HG02938 (cell line): Measurements from ENCODE around the gene HSPB1.
"Not testable (repeated sequence)": the region's sequence is repeated elsewhere in the genome, so short reads cannot be mapped to it uniquely, and the experiment has no call there.

Source experiments
- ATAC-seq: cut with Tn5 transposase; IDR thresholded peaks from one replicate; pipeline ENCODE4 v1.9.1; 2021; ENCODE audit warnings: mild to moderate bottlenecking, moderate library complexity; ENCODE audit not compliant: unreplicated experiment

The HSPB1 gene

DNA sequence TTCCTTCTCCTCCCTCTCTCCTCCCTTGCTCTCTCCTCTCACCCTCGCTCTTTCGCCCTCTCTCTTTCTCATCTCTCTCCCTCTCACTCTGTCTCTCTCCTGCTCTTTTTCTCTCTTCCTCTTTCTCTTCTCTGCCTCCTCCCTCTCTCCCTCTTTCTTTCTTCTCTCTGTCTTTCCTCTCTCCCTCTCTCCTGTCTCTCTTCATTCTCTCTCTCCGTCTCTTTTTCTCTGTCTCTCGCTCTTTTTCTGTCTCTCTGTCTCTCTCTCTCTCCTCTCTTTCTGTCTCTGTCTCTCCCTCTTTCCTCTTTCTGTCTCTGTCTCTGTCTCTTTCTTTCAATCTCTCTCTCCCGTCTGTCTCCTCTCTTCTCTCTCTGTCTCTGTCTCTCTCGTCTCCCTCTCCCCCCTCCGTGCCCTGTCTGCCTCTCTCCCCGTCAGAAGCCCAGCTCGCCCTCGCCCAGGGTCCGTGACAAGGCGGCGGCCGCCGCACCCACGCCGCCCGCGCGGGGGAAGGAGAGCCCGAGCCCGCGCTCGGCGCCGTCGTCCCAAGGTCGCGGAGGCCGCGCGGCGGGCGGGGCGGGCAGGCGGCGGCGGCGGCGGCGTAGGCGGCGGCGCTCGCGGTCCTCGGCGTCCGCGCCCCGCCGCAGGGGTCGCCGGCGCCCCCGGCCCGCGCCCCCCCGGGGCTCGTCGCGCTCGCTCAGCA is 21.3 kb upstream of the HSPB1 start:
- no peak for ATAC-seq

DNA sequence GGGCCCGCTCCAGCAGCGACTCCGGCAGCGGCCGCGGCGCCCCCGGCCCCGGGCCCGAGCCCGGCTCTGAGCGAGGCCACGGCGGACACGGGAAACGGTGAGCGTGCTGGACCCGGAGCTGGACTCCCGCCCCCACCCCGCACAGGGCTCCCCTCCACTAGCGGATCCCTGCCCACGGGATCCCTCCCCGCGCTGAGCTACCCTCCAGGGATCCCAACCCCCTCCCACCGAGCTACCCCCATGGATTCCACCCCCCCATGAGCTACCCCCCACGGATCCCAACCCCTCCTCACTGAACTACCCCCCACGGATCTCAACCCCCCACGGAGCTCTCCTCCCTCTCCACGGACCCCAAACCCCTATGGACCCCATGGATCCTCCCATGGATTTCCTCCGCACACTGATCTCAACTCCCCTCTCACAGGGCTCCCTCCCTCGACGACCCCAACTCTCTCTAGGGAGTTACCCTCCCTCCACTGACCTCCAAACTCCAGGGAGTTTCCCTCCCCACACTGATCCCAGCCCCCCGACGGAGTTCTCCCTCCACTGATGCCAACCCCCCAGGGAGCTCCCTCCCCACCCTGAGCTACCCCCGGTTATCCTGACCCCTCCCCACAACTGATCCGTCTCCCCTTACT is 20.6 kb upstream of the HSPB1 start:
- ATAC-seq = no peak

DNA sequence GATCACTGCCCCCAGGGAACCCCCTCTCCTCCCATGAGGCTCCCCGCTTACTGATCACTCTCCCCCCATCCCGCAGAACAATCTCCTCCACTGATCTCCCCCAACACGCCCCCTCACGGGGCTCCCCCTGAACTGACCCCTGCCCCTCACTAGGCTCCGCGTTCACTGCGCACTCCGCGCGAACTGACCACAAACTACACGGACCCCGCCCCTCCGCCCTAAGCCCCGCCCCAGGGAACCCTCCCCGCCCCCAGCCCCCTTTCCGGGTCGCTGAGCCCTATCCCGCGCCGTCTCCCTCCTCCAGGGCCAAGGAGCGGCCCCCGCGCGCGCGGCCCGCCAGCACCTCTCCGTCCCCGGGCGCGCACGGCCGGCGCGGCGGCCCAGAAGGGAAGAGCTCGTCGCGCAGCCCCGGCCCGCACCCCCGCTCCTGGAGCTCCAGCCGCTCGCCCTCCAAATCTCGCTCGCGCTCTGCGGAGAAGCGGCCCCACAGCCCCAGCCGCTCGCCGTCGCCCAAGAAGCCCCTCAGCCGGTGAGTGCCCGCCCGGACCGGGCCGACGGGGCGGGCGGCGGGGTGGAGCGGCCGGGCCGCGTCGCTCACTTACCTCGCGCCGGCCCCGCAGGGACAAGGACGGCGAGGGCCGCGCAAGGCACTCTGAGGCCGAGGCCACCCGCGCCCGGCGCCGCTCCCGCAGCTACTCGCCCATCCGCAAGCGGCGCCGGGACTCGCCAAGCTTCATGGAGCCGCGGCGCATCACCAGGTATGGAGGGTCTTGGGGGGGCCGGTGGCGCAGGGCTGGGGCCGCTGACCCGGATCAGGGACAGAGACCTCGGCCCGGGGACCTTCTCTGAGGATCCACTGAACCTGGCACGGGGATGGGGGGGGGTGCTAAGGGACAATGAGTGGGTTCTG is 19.9 kb upstream of the HSPB1 start:
- no peak for ATAC-seq

DNA sequence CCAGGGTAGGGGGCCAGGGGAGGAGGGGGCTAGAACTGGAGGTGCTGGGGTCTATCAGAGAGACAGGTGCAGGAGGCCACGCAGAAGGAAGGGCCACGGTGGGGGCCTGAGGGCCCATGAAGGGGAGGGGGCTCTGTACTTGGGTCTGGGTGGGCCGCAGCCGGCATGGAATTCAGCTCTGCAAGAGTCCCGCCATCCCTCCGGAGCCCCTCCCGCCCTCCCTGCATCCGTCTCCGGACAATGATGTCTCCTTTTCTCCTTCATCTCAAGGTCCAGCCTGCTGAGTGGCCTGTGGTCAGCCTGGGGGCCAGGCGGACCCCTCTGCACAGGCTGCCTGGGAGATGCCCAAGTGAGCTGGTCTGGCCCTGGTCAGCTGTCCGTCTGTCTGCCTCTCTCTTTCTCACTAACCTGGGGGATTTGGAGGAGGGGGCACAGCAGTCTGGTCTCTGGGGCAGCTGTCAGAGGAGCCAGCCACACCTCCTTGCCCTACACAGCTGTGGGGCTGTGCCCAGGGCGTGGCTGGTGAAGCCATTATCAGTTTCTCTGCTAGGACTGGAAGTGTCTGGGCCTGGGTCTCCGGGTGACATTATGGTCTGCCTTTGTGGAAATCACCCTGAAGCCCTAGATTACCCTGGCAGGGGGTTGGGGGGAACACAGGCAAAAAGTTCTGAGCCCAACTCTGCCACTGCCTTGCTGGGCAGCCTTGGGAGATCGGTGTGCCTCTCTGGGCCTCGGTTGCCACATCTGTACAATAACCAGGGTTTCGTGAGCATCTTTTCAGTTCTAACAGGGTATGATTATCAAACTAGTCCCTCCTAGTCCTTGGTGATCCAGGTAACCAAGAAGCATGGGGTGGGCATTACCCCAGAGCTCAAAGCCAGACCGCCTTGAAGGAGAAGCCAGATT is 19.0 kb upstream of the HSPB1 start:
- ATAC-seq = no peak

DNA sequence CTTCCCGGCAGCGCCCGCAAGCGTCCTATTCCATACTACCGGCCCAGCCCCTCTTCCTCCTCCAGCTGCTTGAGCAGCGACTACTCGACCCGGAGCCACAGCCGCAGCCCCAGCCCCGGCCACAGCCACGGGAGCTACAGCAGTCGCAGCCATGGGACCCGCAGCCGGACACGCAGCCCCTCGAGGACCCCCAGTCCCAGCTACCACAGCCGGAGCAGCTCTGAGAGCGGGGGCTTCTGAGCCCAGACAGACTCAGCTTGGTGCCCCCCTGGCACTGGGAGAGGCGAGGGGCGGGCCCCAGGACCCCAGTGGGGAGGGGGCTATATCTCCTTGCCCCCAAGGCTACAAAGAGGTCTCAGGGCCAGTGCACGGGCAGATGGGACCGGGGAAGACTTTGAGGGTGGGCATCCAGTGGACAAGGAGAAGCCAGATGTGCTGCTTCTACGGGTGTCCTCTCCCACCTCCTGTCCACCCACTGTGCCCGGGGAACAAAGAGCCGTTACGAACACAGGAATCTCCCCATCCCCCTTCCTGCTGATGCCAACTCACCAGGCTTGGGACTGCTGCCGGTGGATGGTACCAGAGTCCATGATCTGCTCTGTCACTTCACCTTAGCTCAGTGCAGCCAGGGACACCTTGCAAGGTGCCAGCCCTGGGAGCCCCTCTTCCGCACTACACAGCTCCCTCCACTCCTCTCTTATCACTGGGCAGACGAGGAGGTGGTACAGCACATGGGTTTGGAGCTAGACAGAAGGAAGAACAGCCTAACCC is 16.7 kb upstream of the HSPB1 start:
- no peak for ATAC-seq

DNA sequence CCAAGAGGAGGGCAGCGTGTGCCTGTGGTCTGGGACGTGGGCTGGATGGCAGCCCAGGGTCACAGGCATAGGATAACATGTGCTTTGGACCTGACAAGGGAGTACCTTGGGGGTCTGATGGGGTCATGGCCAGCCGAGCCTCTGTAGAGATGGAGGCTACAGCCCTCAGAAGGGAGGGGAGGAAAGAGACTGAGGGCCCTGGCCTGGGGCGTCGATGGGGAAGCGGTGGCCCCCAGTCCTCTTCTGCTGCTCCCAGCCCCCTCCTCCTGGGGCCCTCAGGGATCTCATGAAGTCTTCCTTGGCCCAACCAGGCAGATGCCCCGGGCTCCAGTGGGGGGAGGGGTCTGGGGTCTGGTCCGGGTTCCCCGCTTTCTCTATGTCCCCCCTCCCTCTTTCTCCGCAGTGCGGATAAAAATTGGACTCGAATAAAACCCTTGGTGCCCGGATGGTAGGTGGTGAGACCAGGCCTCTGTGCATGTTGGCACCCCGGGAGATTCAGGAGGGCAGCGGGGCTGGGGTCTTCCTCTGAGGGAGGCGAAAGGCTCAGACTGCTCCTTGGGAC is 15.6 kb upstream of the HSPB1 start:
- ATAC-seq = no peak

DNA sequence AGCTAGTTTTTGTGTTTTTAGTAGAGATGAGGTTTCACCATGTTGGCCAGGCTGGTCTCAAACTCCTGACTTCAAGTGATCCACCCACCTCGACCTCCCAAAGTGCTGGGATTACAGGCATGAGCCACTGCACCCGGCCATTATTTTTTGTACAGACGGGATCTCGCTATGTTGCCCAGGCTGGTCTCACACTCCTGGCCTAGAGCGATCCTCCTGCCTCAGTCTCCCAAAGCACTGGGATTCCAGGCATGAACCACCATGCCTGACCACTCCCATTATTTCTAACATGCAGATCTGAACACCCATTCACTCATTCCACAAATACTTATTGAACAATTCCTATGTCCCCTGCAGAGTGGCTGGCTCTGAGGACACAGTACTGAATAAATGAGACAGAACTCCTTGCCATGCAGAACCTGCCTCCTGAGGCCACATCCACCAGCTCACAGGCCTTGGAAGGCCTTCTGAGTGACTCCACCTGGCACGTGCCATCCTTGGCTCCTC is 11.6 kb upstream of the HSPB1 start:
- not testable (repeated sequence) for ATAC-seq

DNA sequence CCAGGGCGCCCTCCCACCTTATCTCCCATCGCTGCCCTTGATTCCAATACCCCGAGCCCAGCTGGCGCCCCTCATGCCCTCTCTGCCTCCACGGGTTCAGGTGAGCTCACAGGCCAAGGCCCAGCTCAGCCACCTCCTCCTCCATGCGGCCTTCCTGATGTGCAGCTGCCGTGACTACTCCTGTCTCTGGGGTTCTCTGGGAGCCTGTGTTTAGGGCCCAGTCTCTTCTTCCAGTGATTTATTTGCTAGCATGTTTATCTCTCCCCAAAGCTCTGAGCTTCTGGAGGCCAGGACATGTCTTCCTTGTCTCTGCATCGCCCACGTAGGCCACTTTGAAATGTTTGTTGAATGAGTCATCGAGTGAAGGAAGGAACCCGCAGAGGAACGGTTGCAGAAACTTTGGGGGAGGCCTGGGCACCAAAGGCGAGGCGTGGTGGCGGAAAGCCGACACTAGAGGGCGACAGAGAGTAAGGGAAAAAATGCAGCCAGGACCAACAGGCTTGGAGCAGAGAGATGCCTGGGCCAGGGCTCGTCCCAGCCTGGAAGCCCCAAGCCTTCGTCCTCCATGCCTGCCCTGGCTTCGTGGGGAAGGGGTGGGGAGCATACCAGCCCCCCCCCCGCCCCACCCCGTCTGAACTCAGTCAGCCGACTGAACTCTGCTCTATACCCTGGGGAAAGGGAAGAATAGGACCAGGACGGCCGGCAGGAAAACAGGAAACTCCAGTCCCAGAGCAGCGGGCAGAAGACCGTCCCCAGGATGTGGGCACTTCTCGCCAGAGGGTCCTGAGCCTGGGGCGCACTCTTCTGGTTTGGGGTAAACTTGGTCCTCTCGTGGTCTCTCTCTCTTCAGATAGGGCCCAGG is 10.9 kb upstream of the HSPB1 start:
- peak; percentile 73 for ATAC-seq

DNA sequence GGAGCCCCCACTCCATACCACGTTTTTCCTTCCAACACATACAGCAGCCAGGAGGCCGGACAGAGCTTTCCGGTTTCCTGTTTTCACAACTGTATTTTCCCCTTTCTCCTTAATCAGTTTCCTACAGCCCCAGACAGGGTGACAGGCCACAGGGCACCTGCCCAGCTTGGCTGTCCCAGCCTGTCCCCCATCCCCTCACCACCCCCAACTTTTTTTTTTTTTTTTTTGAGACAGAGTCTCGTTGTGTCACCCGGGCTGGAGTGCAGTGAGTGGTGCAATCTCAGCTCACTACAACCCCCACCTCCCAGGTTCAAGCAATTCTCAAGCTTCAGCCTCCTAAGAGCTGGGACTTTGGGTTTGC is 10.3 kb upstream of the HSPB1 start:
- no peak for ATAC-seq

DNA sequence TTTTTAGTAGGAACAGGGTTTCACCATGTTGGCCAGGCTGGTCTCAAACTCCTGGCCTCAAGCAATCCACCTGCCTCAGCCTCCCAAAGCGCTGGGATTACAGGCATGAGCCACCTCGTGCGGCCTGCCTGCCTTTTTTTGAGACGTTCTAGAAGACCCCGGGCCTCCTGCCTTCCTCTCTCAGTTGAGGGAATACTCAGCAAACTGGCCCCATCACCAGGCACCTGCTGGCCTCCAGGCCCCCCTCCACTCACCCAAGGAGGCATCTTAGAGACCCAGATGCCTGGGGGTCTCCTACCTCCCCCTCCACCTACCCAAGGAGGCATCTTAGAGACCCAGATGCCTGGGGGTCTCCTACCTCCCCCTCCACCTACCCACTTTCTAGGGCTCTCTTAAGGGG is 9.6 kb upstream of the HSPB1 start:
- ATAC-seq = not testable (repeated sequence)

DNA sequence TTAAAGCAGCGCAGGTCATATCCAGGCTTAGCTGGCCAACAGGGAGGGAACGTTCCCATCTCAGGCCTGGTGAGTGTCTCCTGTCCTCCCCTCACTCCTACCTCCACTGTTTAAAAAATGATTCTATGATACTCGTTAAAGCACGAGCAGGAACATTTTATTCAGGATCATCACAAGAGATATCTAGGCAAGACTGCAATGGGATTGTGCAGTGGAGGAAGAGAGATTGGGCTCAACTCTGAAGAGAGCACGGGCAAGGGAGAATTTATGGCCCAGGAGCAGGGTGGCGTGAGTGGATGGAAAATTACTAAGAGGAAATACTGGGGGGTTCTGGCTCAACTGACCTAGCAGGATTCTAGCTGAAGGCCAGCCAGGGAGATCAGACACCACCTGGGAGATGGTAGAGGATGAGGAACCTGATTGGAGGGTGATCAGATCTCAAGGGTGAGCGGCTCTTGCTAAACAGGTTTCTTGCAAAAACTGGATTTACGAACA is 9.0 kb upstream of the HSPB1 start:
- ATAC-seq = no peak

DNA sequence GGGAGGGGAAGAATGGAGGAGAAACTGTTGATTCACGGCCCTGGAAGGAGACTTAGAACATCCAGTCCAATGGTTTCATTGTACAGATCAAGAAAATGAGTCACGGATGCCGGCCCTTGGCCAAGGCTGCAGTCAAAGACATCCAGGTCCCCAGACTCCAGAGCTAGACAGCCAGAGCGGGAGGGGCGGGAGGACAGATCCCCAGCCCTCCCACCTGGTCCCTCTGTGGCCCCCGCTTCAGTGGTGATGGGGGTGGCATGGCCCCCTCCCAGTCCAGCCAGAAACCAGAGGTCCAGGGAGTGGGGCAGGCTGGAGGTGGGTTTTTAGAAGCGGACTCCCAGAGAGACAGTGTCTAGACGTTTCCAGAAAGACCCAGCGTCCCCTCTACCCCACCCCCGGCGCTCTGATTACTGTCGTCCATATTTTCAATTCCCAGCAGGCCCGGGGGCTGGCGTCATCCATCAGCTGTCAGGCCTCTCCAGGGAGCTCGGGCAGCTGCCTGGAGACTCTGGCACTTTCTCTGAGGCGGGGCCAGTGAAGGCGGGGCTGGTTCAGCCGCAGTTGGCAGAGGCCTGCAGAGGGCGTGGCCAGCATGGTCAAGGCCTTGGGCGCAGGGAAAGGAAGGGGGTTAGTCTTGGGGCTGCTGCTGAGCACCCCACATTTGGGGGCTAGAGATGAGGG is 8.0 kb upstream of the HSPB1 start:
- no peak for ATAC-seq

DNA sequence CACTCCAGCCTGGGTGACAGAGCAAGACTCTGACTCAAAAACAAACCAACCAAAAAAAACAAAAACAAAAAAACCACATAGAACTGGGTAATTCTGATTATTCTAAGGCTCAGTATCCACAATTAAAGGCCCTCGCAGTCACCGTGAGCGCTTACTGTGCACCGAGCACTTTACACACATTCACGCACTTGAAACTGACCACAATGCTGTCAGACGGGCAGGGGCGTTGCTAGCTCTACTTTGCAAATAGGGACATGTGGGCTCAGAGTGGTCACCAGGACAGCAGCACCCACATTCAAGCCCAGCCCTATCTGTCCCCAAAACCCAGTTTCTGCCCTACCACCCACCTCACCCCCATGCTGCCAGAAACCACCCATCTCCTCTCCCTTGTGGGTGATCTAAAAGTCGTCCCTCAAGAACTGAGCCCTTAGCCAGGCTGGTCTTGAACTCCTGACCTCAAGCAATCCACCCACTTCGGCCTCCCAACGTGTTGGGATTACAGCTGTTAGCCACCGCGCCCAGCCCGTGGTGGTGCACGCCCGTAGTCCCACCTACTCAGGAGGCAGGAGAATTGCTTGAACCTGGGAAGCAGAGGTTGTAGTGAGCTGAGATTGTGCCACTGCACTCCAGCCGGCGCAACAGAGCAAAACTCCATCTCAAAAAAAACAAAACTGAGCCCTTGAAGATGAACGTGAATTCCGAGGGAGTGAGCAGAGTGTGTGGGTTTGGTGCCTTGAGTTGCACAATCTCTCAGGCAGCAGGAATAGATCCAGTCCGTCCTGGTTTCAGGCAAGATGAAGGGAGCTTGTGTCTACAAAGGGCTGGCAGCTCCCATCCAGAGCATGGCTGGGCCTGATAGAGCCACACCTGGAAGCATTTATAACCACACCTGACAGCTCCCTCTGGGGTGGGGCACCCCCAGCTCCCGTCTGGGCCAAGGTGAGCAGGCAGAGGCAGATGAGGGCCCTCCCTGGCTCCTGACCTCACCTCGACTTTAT is 5.4 kb upstream of the HSPB1 start:
- ATAC-seq = no peak

DNA sequence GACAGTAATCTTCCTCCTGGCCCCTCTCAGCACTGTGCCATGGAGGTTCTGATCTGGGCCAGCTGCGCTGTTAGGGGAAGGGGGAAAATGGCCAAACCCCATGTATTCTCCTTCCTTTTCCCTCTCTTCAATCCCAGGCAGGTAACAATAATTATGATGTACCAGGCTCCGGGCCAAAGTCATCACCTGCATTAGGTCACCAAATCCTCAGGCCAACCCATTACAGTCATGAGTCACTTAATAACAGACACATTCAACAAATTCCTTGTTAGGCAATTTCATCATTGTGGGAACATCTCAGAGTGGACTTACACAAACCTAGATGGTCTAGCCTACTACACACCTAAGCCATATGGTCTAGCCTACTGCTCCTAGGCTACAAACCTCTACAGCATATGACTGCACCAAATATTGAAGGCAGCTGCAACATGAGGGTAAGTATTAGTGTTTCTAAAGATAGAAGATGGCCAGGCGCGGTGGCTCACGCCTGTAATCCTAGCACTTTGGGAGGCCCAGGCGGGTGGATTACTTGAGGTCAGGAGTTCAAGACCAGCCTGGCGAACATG is 2.2 kb upstream of the HSPB1 start:
- no peak for ATAC-seq

DNA sequence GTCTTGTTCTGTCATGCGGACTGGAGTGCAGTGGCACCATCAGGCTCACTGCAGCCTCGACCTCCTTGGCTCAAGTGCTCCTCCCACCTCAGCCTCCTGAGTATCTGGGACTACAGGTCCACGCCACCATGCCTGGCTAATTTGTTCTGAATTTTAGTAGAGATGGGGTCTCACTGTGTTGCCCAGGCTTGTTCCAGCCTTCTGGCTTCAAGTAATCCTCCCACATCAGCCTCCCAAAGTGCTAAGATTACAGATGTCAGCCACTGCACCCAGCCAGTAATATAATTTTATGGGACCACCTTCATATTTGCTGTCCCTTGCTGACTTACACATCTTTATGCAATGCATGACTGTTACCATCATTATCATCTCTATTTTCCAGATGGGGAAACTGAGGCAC is 1.5 kb upstream of the HSPB1 start:
- ATAC-seq = no peak
